ENCODE data around the gene BAZ1B. TPM values are rescaled to one million over a fixed set of nuclear protein-coding genes. Genes with fewer than 3 reads are reported as not detected.

BAZ1B gene
- total and polyA plus RNA-seq, 2 of the 4 experiments (the other 2 are of a cell fraction): 20.2 to 45.0 TPM

GRCh38 chr7:73570977-73571376 is 48.9 kb upstream of the BAZ1B start:
- Histone ChIP-seq H2BK20ac (ENCODE audit: low read depth, low read length) (no peak overlapping the region), H2BK5ac (ENCODE audit: low read depth, low read length, poor library complexity, severe bottlenecking) (no peak overlapping the region), H3K4me1 (ENCODE audit: control insufficient read depth, insufficient read depth, low read length) (no peaks in the 10 kb centered on the region), H3K27ac (ENCODE audit: insufficient read depth, low read length) (no peak overlapping the region), H3K4ac (ENCODE audit: low read depth, low read length) (no peak overlapping the region), H2BK120ac (ENCODE audit: low read depth, low read length) (no peak overlapping the region), H3K4me3 (ENCODE audit: insufficient read depth, low read depth, low read length) (no peak overlapping the region), H3K18ac (ENCODE audit: low read depth, low read length) (no peak overlapping the region), H2AK9ac (replicated peaks; ENCODE audit: low read depth, low read length, poor library complexity) (no peak overlapping the region), H3K4me2 (ENCODE audit: low read depth, low read length) (no peak overlapping the region), H2AFZ (replicated peaks; ENCODE audit: low read length, poor library complexity) (no peak overlapping the region), H3K9me3 (ENCODE audit: control insufficient read depth, insufficient read depth, low read length) (no peaks in the 10 kb centered on the region), H4K91ac (ENCODE audit: insufficient read depth, low read depth, low read length) (no peak overlapping the region), H3K27me3 (ENCODE audit: control insufficient read depth, insufficient read depth, low read length) (no peaks in the 10 kb centered on the region), H2BK15ac (ENCODE audit: low read depth, low read length) (no peak overlapping the region), H4K5ac (ENCODE audit: low read depth, low read length) (no peak overlapping the region), H3K9me1 (ENCODE audit: insufficient read depth, low read length) (peaks cover 18% of the 10 kb centered on the region), H3K14ac (replicated peaks; ENCODE audit: low read depth, low read length) (no peak overlapping the region), H3K9ac (ENCODE audit: low read depth, low read length) (no peak overlapping the region), H4K20me1 (ENCODE audit: insufficient read depth, low read length) (peaks cover 30% of the 10 kb centered on the region), H2AK5ac (ENCODE audit: low read depth, low read length) (no peak overlapping the region), H4K8ac (ENCODE audit: low read depth in 2 of 2, low read length in 2 of 2) (no peak overlapping the region), H3K79me1 (ENCODE audit: low read depth in 1 of 2, low read length in 2 of 2) (peaks cover 24 to 43% of the 10 kb centered on the region in 2 experiments), H3K56ac (ENCODE audit: extremely low read depth, insufficient read depth, low read length) (no peak overlapping the region), H3K23ac (ENCODE audit: low read depth, low read length) (no peak overlapping the region), H3K36me3 (ENCODE audit: control insufficient read depth, insufficient read depth, low read length) (peaks cover 51% of the 10 kb centered on the region)
- CTCF ChIA-PET: no interaction called here
- no TSS peak for BruUV-seq (replicated peaks)
- intact Hi-C loops (cut with micrococcal nuclease) (no loop called here), in situ Hi-C loops (cut with MboI; ENCODE audit: low sequenced_read_pairs) (no loop called here), dilution Hi-C loops (cut with HindIII; ENCODE audit: low sequenced_read_pairs, unreplicated experiment) (no loop called here)
- ATAC-seq (ENCODE audit: low read depth) (no peak), DNase-seq (no peak)
- TF ChIP-seq NFE2L2 (IDR thresholded peaks at IDR 0.05; ENCODE audit: low read depth, low read length) (no peak), MAFK (IDR thresholded peaks at IDR 0.05; ENCODE audit: low read depth, low read length) (no peak), MAZ (IDR thresholded peaks at IDR 0.05; ENCODE audit: borderline replicate concordance, low read depth, low read length) (no peak), SMC3 (IDR thresholded peaks at IDR 0.05; ENCODE audit: low read depth, low read length) (no peak), RAD21 (IDR thresholded peaks at IDR 0.05; ENCODE audit: low read length) (no peak), CHD1 (IDR thresholded peaks at IDR 0.05; ENCODE audit: low read depth, low read length) (no peak), MXI1 (IDR thresholded peaks at IDR 0.05; ENCODE audit: borderline replicate concordance, low read depth, low read length) (no peak), ELK1 (IDR thresholded peaks at IDR 0.05; ENCODE audit: borderline replicate concordance, low read depth, low read length) (no peak), POLR2A (IDR thresholded peaks at IDR 0.05; ENCODE audit: low read depth, low read length) (no peak), BHLHE40 (IDR thresholded peaks at IDR 0.05; ENCODE audit: low read depth, low read length) (no peak), RFX5 (IDR thresholded peaks at IDR 0.05; ENCODE audit: low read depth, low read length) (no peak), FOS (IDR thresholded peaks at IDR 0.05; ENCODE audit: low read depth, low read length) (no peak), CEBPB (IDR thresholded peaks at IDR 0.05; ENCODE audit: low read depth, low read length) (no peak), CTCF (conservative IDR thresholded peaks at IDR 0.05; ENCODE audit: low read depth, low read length) (no peak)
- TF ChIP-seq, protein P1, sequence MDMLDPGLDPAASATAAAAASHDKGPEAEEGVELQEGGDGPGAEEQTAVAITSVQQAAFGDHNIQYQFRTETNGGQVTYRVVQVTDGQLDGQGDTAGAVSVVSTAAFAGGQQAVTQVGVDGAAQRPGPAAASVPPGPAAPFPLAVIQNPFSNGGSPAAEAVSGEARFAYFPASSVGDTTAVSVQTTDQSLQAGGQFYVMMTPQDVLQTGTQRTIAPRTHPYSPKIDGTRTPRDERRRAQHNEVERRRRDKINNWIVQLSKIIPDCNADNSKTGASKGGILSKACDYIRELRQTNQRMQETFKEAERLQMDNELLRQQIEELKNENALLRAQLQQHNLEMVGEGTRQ (IDR thresholded peaks at IDR 0.05; ENCODE audit: low read depth, low read length): no peak
- no CpG with 5 or more reads among the region's 10 CpGs for WGBS, 2 experiments (ENCODE audit: extremely low coverage in 2 of 2, insufficient read length in 1 of 2)
- POLR2A ChIA-PET (ENCODE audit: unreplicated experiment): no interaction called here
